Keratinocyte (primary cell): ENCODE results near the gene ARNT2. TPM values are rescaled to one million over a fixed set of nuclear protein-coding genes. Genes with fewer than 3 reads are reported as not detected.

Experiments used
- DNase-seq: peaks from one replicate; pipeline ENCODE4 v3.0.0-alpha.2; 2011; ENCODE audit warnings: low read depth, missing footprints, low spot score
- FAIRE-seq: peaks from 2 replicates; lab custom pipeline; 2011; peaks lifted over from hg19 to GRCh38; lab: Jason Lieb, UNC
- H2AFZ ChIP-seq: 2 replicates; pipeline ENCODE4 v1.6.0; 2012; ENCODE audit warnings: low read length, control low read depth, inconsistent platforms; ENCODE audit not compliant: control insufficient read depth
- H3K27ac ChIP-seq: 2 replicates; pipeline ENCODE4 v1.5.1; 2011; ENCODE audit warnings: low read length; ENCODE audit not compliant: control insufficient read depth, insufficient read depth
- H3K27me3 ChIP-seq: 3 replicates; pipeline ENCODE4 v1.6.0; 2011; ENCODE audit warnings: low read length; ENCODE audit not compliant: control insufficient read depth, insufficient read depth; ENCODE audit errors: extremely low read depth
- H3K36me3 ChIP-seq, 2 experiments: 2 replicates in 1 of 2; 3 replicates in 1 of 2; pipeline ENCODE4 v1.5.1; 2011; ENCODE audit warnings: low read length in 2 of 2, mild to moderate bottlenecking in 1 of 2; ENCODE audit not compliant: control insufficient read depth in 2 of 2, insufficient read depth in 2 of 2; ENCODE audit errors: extremely low read depth in 1 of 2
- H3K4me1 ChIP-seq: 3 replicates; pipeline ENCODE4 v1.5.1; 2011; ENCODE audit warnings: low read length; ENCODE audit not compliant: control insufficient read depth, insufficient read depth; ENCODE audit errors: extremely low read depth
- H3K4me2 ChIP-seq: 3 replicates; pipeline ENCODE4 v1.6.0; 2011; ENCODE audit warnings: low read depth, low read length; ENCODE audit not compliant: control insufficient read depth, insufficient read depth; ENCODE audit errors: extremely low read depth
- H3K4me3 ChIP-seq, 3 experiments: fragments of 200-600 bp in 1 of 3; sonication (generic) in 1 of 3; 2 replicates in 2 of 3; 3 replicates in 1 of 3; pipeline ENCODE4 v1.5.1; 2011 to 2016; ENCODE audit warnings: low read length in 3 of 3, mild to moderate bottlenecking in 3 of 3, control low read depth in 2 of 3, inconsistent platforms in 1 of 3, low read depth in 1 of 3, mixed read lengths in 1 of 3, mixed run types in 1 of 3, moderate library complexity in 1 of 3; ENCODE audit not compliant: control insufficient read depth in 2 of 3, insufficient read depth in 2 of 3; ENCODE audit errors: extremely low read depth in 1 of 3
- H3K79me2 ChIP-seq: 2 replicates; pipeline ENCODE4 v1.6.0; 2012; ENCODE audit warnings: low read length; ENCODE audit not compliant: control insufficient read depth, insufficient read depth
- H3K9ac ChIP-seq: 3 replicates; pipeline ENCODE4 v1.6.0; 2011; ENCODE audit warnings: low read length; ENCODE audit not compliant: control insufficient read depth, insufficient read depth; ENCODE audit errors: extremely low read depth
- H3K9me1 ChIP-seq: 3 replicates; pipeline ENCODE4 v1.6.0; 2011; ENCODE audit warnings: low read length; ENCODE audit not compliant: control insufficient read depth, insufficient read depth; ENCODE audit errors: extremely low read depth
- H3K9me3 ChIP-seq: 2 replicates; pipeline ENCODE4 v1.5.1; 2012; ENCODE audit warnings: low read depth, low read length; ENCODE audit not compliant: control insufficient read depth
- H4K20me1 ChIP-seq: 3 replicates; pipeline ENCODE4 v1.6.0; 2011; ENCODE audit warnings: low read length; ENCODE audit not compliant: control insufficient read depth, insufficient read depth; ENCODE audit errors: extremely low read depth
- CTCF ChIP-seq, 3 experiments: IDR thresholded peaks in 1 of 3; conservative IDR thresholded peaks in 1 of 3; optimal IDR thresholded peaks in 1 of 3; 2 replicates in 2 of 3; 3 replicates in 1 of 3; pipeline versions ENCODE3 to v1.5.1; 2011; ENCODE audit warnings: low read length in 3 of 3, mild to moderate bottlenecking in 3 of 3, moderate library complexity in 2 of 3, control low read depth in 1 of 3, inconsistent platforms in 1 of 3; ENCODE audit not compliant: insufficient read depth in 2 of 3; ENCODE audit errors: extremely low read depth in 1 of 3
- EZH2 ChIP-seq: IDR thresholded peaks from one replicate; pipeline ENCODE4 v1.6.1; 2012; ENCODE audit warnings: inconsistent platforms, mild to moderate bottlenecking, low read length, moderate library complexity
- dilution Hi-C: fragments of 300-500 bp; cut with MboI; formaldehyde crosslinking; loops from one replicate; pipeline ENCODE4 v1.7.0; 2020; ENCODE audit warnings: low sequenced_read_pairs; ENCODE audit not compliant: extremely low pct_ligation_motif_present
- polyA plus RNA-seq, 5 experiments: library from polyadenylated mRNA; depleted of rRNA in 3 of 5; stranded (reverse) in 3 of 5; stranded (forward) in 1 of 5; unstranded in 1 of 5; fragments of >200 nt; gene quantifications; 1 replicate in 1 of 5; 2 replicates in 3 of 5; 3 replicates in 1 of 5; pipeline versions ENCODE4 v1.2.1 to v1.2.3, GENCODE V29; 2011 to 2012; ENCODE audit warnings: missing spikeins in 2 of 5, low read depth in 1 of 5, low replicate concordance in 1 of 5

Gene ARNT2
- polyA plus RNA-seq, 1 donor (not counting 4 experiments of a cell fraction or from before 2014, with no cell fraction given), result 0.16 TPM

GRCh38 chr15:80557441-80558234, 153.5 kb downstream of the ARNT2 start:
- H3K9ac ChIP-seq, result no peak overlapping the region
- no peak for FAIRE-seq
- dilution Hi-C loops, result no loop called here
- H3K27ac ChIP-seq, result no peak overlapping the region
- no peaks in the 10 kb centered on the region for H3K27me3 ChIP-seq
- no peak overlapping the region for H3K4me2 ChIP-seq
- no peaks in the 10 kb centered on the region for H3K4me1 ChIP-seq
- no peaks in the 10 kb centered on the region for H3K9me3 ChIP-seq
- H3K9me1 ChIP-seq, result no peaks in the 10 kb centered on the region
- no peak overlapping the region for H2AFZ ChIP-seq
- no peak overlapping the region for H3K4me3 ChIP-seq
- TF ChIP-seq EZH2, result no peak
- no peak for TF ChIP-seq CTCF (optimal IDR thresholded peaks at IDR 0.05 in 1 of 3, IDR thresholded peaks at IDR 0.05 in 1 of 3, conservative IDR thresholded peaks at IDR 0.05 in 1 of 3; ENCODE audit: extremely low read depth in 1 of 3, insufficient read depth in 2 of 3, low read length in 3 of 3)
- H3K79me2 ChIP-seq, result no peaks in the 10 kb centered on the region
- H3K36me3 ChIP-seq, result no peaks in the 10 kb centered on the region
- H4K20me1 ChIP-seq, result no peaks in the 10 kb centered on the region
- no peak for DNase-seq

GRCh38 chr15:80558631-80559319, 154.6 kb downstream of the ARNT2 start:
- Histone ChIP-seq H4K20me1 (no peaks in the 10 kb centered on the region), H3K9me3 (no peaks in the 10 kb centered on the region), H3K9me1 (no peaks in the 10 kb centered on the region), H3K27ac (no peak overlapping the region), H3K36me3 (no peaks in the 10 kb centered on the region), H3K4me2 (no peak overlapping the region), H3K79me2 (no peaks in the 10 kb centered on the region), H3K27me3 (no peaks in the 10 kb centered on the region), H2AFZ (no peak overlapping the region), H3K4me3 (no peak overlapping the region), H3K4me1 (peaks cover 5% of the 10 kb centered on the region), H3K9ac (no peak overlapping the region)
- TF ChIP-seq CTCF (optimal IDR thresholded peaks at IDR 0.05 in 1 of 3, IDR thresholded peaks at IDR 0.05 in 1 of 3, conservative IDR thresholded peaks at IDR 0.05 in 1 of 3; ENCODE audit: extremely low read depth in 1 of 3, insufficient read depth in 2 of 3, low read length in 3 of 3), result no peak
- no peak for TF ChIP-seq EZH2
- dilution Hi-C loops, result no loop called here
- no peak for DNase-seq
- FAIRE-seq, result no peak
